ENCODE results near the gene KIF22. TPM values are rescaled to one million over a fixed set of nuclear protein-coding genes. Genes with fewer than 3 reads are reported as not detected.

Gene KIF22
- total RNA-seq, result 10 to 100 TPM; 36.8 to 81.2 (median 44.9) TPM

DNA sequence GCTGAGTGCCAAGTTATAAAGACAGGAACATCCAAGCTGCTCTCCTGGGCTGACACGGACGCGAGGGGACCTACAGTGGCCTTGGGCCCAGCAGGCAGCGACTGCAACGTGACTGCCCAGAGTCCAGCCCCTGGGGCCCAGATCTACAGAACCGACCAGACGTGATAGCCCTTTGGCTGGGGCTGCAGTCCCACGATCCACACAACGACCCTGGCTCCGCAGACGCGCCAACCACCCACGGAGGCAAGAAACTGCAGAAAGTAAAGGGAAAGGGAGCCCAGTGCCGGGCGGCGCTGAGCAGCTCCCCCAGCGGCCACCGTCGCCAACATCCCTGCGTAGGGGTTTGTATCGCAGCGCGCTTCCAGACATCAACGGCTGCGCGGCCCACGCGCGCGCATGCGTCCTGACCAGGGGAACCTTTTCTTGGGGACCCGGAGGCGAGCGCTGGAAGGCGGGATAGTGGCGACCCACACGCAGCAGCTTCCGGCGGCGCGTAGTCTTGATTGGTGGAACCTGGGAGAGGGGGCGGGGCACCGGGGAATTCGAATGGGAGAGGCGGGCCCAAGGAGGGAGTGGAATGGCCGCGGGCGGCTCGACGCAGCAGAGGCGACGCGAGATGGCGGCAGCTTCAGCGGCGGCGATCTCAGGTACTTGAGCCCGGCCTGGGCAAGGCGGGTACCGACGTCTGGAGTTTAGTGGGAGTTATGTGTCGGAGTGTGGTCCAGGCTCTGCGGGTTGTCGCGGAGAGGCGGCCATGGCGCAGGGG is at the start of gene KIF22:
Gene KIF22 (plus strand): TSS at position 569 of the 766 bp plus-strand sequence. CDS start 9 bp downstream, at position 578.
- TF ChIP-seq POLR2A (IDR thresholded peaks at IDR 0.05) (no peak), CTCF (IDR thresholded peaks at IDR 0.05) (peak in 1 of 3 donors; percentile 69)
- intact Hi-C loops (cut with DNase I; ENCODE audit: low total_unique reads), result no loop called here
- DNase-seq (ENCODE audit: low spot score in 2 of 2), result peak; percentile 99 to 100
- WGBS, 2 donors, result 0 to 1% methylated on average over 50 to 57 of the region's 67 CpGs
- peak within 1 kb of the TSS; percentile 90 for H3K4me3 ChIP-seq (ENCODE audit: low read depth, poor library complexity, severe bottlenecking)

- 64 to 72% methylated on average over 7 of the region's 7 CpGs for WGBS, 2 donors
- no peak overlapping the region for H3K4me3 ChIP-seq (ENCODE audit: low read depth, poor library complexity, severe bottlenecking)
- no peak for TF ChIP-seq CTCF (IDR thresholded peaks at IDR 0.05)
- TF ChIP-seq POLR2A (IDR thresholded peaks at IDR 0.05), result no peak
- no peak for DNase-seq (ENCODE audit: low spot score in 2 of 2)
- intact Hi-C loops (cut with DNase I; ENCODE audit: low total_unique reads), result no loop called here
These were observed 47.8 kb upstream of the KIF22 start for GRCh38 chr16:29742683-29743275.

- no peak for TF ChIP-seq CTCF (IDR thresholded peaks at IDR 0.05)
- TF ChIP-seq POLR2A (IDR thresholded peaks at IDR 0.05), result no peak
- H3K4me3 ChIP-seq (ENCODE audit: low read depth, poor library complexity, severe bottlenecking), result no peak overlapping the region
- DNase-seq (ENCODE audit: low spot score in 2 of 2), result no peak
- intact Hi-C loops (cut with DNase I; ENCODE audit: low total_unique reads), result no loop called here
- WGBS, 2 donors, result 88 to 90% methylated on average over 5 of the region's 5 CpGs
These were observed 47.1 kb upstream of the KIF22 start for GRCh38 chr16:29743475-29743826.

GRCh38 chr16:29743827-29744531 is 46.6 kb upstream of the KIF22 start:
- TF ChIP-seq CTCF (IDR thresholded peaks at IDR 0.05) (no peak), POLR2A (IDR thresholded peaks at IDR 0.05) (no peak)
- intact Hi-C loops (cut with DNase I; ENCODE audit: low total_unique reads), result no loop called here
- no peak overlapping the region for H3K4me3 ChIP-seq (ENCODE audit: low read depth, poor library complexity, severe bottlenecking)
- DNase-seq (ENCODE audit: low spot score in 2 of 2), result no peak
- 85 to 91% methylated on average over 10 to 21 of the region's 21 CpGs for WGBS, 2 donors

GRCh38 chr16:29744541-29745101 is 45.9 kb upstream of the KIF22 start:
- 79 to 85% methylated on average over 15 of the region's 20 CpGs for WGBS, 2 donors
- no peak overlapping the region for H3K4me3 ChIP-seq (ENCODE audit: low read depth, poor library complexity, severe bottlenecking)
- no peak for TF ChIP-seq POLR2A (IDR thresholded peaks at IDR 0.05)
- DNase-seq (ENCODE audit: low spot score in 2 of 2), result no peak
- intact Hi-C loops (cut with DNase I; ENCODE audit: low total_unique reads), result no loop called here
